Caco-2 (cell line): ENCODE results near the gene TFF3. TPM values are rescaled to one million over a fixed set of nuclear protein-coding genes. Genes with fewer than 3 reads are reported as not detected.

Source experiments
- BruUV-seq: library from RNA; stranded (reverse); fragments of 400-500 nt; replicated peaks from 2 replicates; lab custom pipeline; 2021; lab: Mats Ljungman, UMichigan
- CTCF ChIA-PET: fragments of 300-600 bp; sonication (Branson Sonifier 250); formaldehyde crosslinking; loops from one replicate; lab custom pipeline; 2022; ENCODE audit warnings: antibody characterized with exemption; lab: Charles Lee
- POLR2A ChIA-PET: fragments of 300-600 bp; sonication (Branson Sonifier 250); formaldehyde crosslinking; loops from one replicate; lab custom pipeline; 2022; ENCODE audit warnings: antibody characterized with exemption; lab: Charles Lee
- DNase-seq, 2 experiments: peaks; one replicate each; pipeline versions ENCODE4 v3.0.0 to v3.0.0-alpha.2; 2020 to 2022
- H3K27me3 ChIP-seq: replicated peaks from 2 replicates; pipeline ENCODE4 v1.6.0; 2011; ENCODE audit warnings: low read length; ENCODE audit not compliant: control insufficient read depth, insufficient read depth
- H3K36me3 ChIP-seq: 2 replicates; pipeline ENCODE4 v1.5.1; 2011; ENCODE audit warnings: low read length; ENCODE audit not compliant: control insufficient read depth, insufficient read depth
- H3K4me1 ChIP-seq: fragments of 250-450 bp; sonication (Bioruptor Pico); 2 replicates; pipeline ENCODE4 v1.5.1; 2020; ENCODE audit warnings: mild to moderate bottlenecking
- H3K4me3 ChIP-seq: 2 replicates; pipeline ENCODE4 v1.5.1; 2011; ENCODE audit warnings: low read depth, mild to moderate bottlenecking, control low read depth, low read length
- H3K9me3 ChIP-seq: fragments of 250-450 bp; sonication (Bioruptor Pico); 2 replicates; pipeline ENCODE4 v1.5.1; 2020; ENCODE audit warnings: mild to moderate bottlenecking, moderate library complexity
- H3K27ac Mint-ChIP-seq: one replicate; pipeline ENCODE4 v1.8.0; 2022; ENCODE audit warnings: mixed read lengths; ENCODE audit not compliant: unreplicated experiment
- H3K27me3 Mint-ChIP-seq: one replicate; pipeline ENCODE4 v1.8.0; 2022; ENCODE audit warnings: mixed read lengths; ENCODE audit not compliant: insufficient read depth, unreplicated experiment
- H3K36me3 Mint-ChIP-seq: one replicate; pipeline ENCODE4 v1.8.0; 2022; ENCODE audit warnings: mild to moderate bottlenecking, mixed read lengths; ENCODE audit not compliant: insufficient read depth, unreplicated experiment
- H3K4me1 Mint-ChIP-seq: one replicate; pipeline ENCODE4 v1.8.0; 2022; ENCODE audit warnings: low read depth, mixed read lengths; ENCODE audit not compliant: unreplicated experiment
- H3K4me3 Mint-ChIP-seq: one replicate; pipeline ENCODE4 v1.8.0; 2022; ENCODE audit warnings: mild to moderate bottlenecking, moderate library complexity, mixed read lengths; ENCODE audit not compliant: unreplicated experiment
- H3K9me3 Mint-ChIP-seq: one replicate; pipeline ENCODE4 v1.8.0; 2022; ENCODE audit warnings: mixed read lengths; ENCODE audit not compliant: unreplicated experiment
- intact Hi-C: fragments of 100-400 bp; cut with micrococcal nuclease; formaldehyde crosslinking; loops from one replicate; pipeline ENCODE4 v1.10.0; 2022; ENCODE audit not compliant: unreplicated experiment
- total RNA-seq: library from RNA; stranded (reverse); gene quantifications from 2 replicates; pipeline ENCODE4 v1.2.3, GENCODE V29; 2022
- TF ChIP-seq, protein P1 (sequence below), 2 experiments: fragments of 200-600 bp in 1 of 2; IDR thresholded peaks; 1 replicate in 1 of 2; 2 replicates in 1 of 2; pipeline versions ENCODE4 v1.5.1 to v1.8.0; 2011 to 2022; ENCODE audit warnings: antibody characterized with exemption in 1 of 2, control low read depth in 1 of 2, inconsistent platforms in 1 of 2, low read depth in 1 of 2, low read length in 1 of 2, mild to moderate bottlenecking in 1 of 2, moderate library complexity in 1 of 2; ENCODE audit not compliant: insufficient read depth in 1 of 2, severe bottlenecking in 1 of 2, unreplicated experiment in 1 of 2

The TFF3 gene
- total RNA-seq, 1 experiment from 2014 or later: 65.8 TPM

GRCh38 chr21:42316891-42317290, 1.7 kb upstream of the TFF3 start:
- no peaks in the 10 kb centered on the region for H3K36me3 Mint-ChIP-seq
- CTCF ChIA-PET: no interaction called here
- no TSS peak for BruUV-seq
- no peak overlapping the region for H3K4me3 Mint-ChIP-seq
- Histone ChIP-seq H3K4me1 (peaks cover 32% of the 10 kb centered on the region), H3K9me3 (no peaks in the 10 kb centered on the region), H3K36me3 (no peaks in the 10 kb centered on the region), H3K4me3 (no peak overlapping the region), H3K27me3 (no peaks in the 10 kb centered on the region)
- no peaks in the 10 kb centered on the region for H3K9me3 Mint-ChIP-seq
- peaks cover 11% of the 10 kb centered on the region for H3K4me1 Mint-ChIP-seq
- H3K27me3 Mint-ChIP-seq: no peaks in the 10 kb centered on the region
- H3K27ac Mint-ChIP-seq: no peak overlapping the region
- POLR2A ChIA-PET: no interaction called here
- intact Hi-C loops: loop anchor here (10.0 kb wide), 2 partner anchors 48 to 218 kb away; partner anchors contain the start of gene TFF1
- TF ChIP-seq, protein P1, sequence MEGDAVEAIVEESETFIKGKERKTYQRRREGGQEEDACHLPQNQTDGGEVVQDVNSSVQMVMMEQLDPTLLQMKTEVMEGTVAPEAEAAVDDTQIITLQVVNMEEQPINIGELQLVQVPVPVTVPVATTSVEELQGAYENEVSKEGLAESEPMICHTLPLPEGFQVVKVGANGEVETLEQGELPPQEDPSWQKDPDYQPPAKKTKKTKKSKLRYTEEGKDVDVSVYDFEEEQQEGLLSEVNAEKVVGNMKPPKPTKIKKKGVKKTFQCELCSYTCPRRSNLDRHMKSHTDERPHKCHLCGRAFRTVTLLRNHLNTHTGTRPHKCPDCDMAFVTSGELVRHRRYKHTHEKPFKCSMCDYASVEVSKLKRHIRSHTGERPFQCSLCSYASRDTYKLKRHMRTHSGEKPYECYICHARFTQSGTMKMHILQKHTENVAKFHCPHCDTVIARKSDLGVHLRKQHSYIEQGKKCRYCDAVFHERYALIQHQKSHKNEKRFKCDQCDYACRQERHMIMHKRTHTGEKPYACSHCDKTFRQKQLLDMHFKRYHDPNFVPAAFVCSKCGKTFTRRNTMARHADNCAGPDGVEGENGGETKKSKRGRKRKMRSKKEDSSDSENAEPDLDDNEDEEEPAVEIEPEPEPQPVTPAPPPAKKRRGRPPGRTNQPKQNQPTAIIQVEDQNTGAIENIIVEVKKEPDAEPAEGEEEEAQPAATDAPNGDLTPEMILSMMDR (IDR thresholded peaks at IDR 0.05; ENCODE audit: insufficient read depth in 1 of 2, low read depth in 1 of 2, low read length in 1 of 2, severe bottlenecking in 1 of 2, unreplicated experiment in 1 of 2): no peak
- no peak for DNase-seq

DNA sequence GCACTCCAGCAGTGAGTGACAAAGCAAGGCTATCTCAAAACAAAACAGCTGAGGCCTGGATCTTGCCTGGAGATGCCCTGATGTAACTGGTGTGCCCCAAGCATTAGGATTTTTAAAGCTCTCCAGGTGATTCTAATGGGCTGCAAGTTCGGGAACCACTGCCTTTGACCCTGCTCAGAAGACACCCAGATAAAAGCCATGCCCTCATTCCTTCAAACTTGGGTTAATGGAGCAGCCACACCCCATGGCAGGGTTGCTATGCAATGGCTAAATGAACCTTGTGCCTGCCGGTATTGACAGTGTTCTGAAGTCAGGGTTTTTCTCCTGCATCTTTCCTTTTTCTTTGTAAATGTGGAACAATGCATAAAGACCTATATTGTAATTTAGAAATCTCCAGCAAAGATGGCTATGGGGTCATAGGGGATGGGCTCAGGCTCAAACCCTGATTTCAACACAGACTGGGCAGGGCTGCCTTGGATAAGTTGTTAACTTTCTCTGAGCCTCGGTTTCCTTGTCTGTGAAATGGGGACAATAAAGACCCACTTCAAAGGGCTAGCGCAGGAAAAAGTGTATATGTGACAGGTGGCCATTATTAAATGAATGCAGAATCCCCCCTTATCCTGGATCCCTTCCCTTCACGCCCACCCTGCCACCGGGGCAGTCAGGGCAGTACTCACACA, 453 bp downstream of the TFF3 start:
- POLR2A ChIA-PET: interaction anchor here (0.6 kb wide), 1 partner anchor 109 kb away, joined by 3 read pairs; no protein-coding TSS in a partner anchor
- no peaks in the 10 kb centered on the region for H3K9me3 ChIP-seq
- TSS peak; percentile 84 for BruUV-seq
- Mint-ChIP-seq H3K27ac (peak overlapping the region; percentile 83), H3K36me3 (no peaks in the 10 kb centered on the region), H3K27me3 (no peaks in the 10 kb centered on the region), H3K9me3 (no peaks in the 10 kb centered on the region), H3K4me3 (peak overlapping the region; percentile 73), H3K4me1 (peaks cover 11% of the 10 kb centered on the region)
- H3K4me1 ChIP-seq: peaks cover 32% of the 10 kb centered on the region
- DNase-seq: no peak
- H3K27me3 ChIP-seq: no peaks in the 10 kb centered on the region
- no peaks in the 10 kb centered on the region; the same call in 1 of the 2 replicates for H3K36me3 ChIP-seq
- TF ChIP-seq, protein P1 (IDR thresholded peaks at IDR 0.05; ENCODE audit: insufficient read depth in 1 of 2, low read depth in 1 of 2, low read length in 1 of 2, severe bottlenecking in 1 of 2, unreplicated experiment in 1 of 2): no peak
- intact Hi-C loops: loop anchor here (1.0 to 10.0 kb wide), 3 partner anchors 17 to 220 kb away; partner anchors contain the start of gene TFF1
- H3K4me3 ChIP-seq: peak overlapping the region; percentile 12
- CTCF ChIA-PET: interaction anchor here (0.6 to 1.6 kb wide), 7 partner anchors 16 to 170 kb away, joined by 3 to 7 read pairs (median 3); no protein-coding TSS in a partner anchor

DNA sequence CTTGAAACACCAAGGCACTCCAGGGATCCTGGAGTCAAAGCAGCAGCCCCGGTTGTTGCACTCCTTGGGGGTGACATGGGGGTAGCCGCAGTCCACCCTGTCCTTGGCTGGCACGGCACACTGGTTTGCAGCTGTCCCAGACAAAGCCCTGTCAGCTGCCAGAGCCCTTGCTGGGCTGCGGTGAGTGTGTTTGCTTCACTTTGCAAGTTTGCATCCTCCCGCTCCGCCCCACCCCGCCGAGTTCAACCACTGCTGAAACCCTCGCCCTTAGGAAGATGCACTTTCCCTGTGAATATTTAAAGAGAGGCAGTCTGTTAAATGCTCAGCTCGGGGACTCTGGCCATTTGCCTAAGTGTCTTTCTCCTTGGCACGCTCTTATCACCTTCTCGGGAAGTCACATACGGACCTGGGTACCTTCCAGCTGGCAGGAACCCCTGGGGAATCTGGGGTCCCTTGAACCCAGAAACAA, 1.7 kb downstream of the TFF3 start:
- TF ChIP-seq, protein P1 (IDR thresholded peaks at IDR 0.05; ENCODE audit: insufficient read depth in 1 of 2, low read depth in 1 of 2, low read length in 1 of 2, severe bottlenecking in 1 of 2, unreplicated experiment in 1 of 2): no peak
- BruUV-seq: no TSS peak
- H3K27me3 Mint-ChIP-seq: no peaks in the 10 kb centered on the region

More for the DNA sequence above, 1.7 kb downstream of the TFF3 start:
- H3K4me1 Mint-ChIP-seq: peaks cover 11% of the 10 kb centered on the region
- H3K4me1 ChIP-seq: peaks cover 32% of the 10 kb centered on the region
- DNase-seq: no peak
- H3K36me3 Mint-ChIP-seq: no peaks in the 10 kb centered on the region
- H3K9me3 ChIP-seq: no peaks in the 10 kb centered on the region
- no peaks in the 10 kb centered on the region; the same call in 1 of the 2 replicates for H3K36me3 ChIP-seq
- intact Hi-C loops: loop anchor here (10.0 kb wide), 2 partner anchors 51 to 221 kb away; partner anchors contain the start of gene TFF1
- ChIA-PET CTCF (no interaction called here), POLR2A (no interaction called here)
- no peaks in the 10 kb centered on the region for H3K9me3 Mint-ChIP-seq
- H3K27me3 ChIP-seq: no peaks in the 10 kb centered on the region
- no peak overlapping the region for H3K27ac Mint-ChIP-seq
- H3K4me3 ChIP-seq: peak overlapping the region; percentile 16
- H3K4me3 Mint-ChIP-seq: no peak overlapping the region
